C1 segment of cervical spinal cord (tissue), 14 donors: Measurements from ENCODE around the gene RNASEH1.

Source experiments
- DNase-seq, 14 donors: peaks; one replicate each; lab custom pipeline; 2025; lab: John Stamatoyannopoulos, UW

The RNASEH1 gene

GRCh38 chr2:3563521-3563976, 5.4 kb upstream of the RNASEH1 start:
- no peak for DNase-seq

- no peak for DNase-seq
These were observed 411 bp downstream of the RNASEH1 start for GRCh38 chr2:3557639-3558204.

- DNase-seq: no peak
These were observed 4.2 kb downstream of the RNASEH1 start for GRCh38 chr2:3553946-3554345.

- no peak for DNase-seq
These were observed 10.2 kb downstream of the RNASEH1 start for GRCh38 chr2:3547915-3548314.

GRCh38 chr2:3545788-3546478, 12.2 kb downstream of the RNASEH1 start:
- DNase-seq: no peak

- DNase-seq: no peak
These were observed 15.0 kb downstream of the RNASEH1 start for GRCh38 chr2:3543023-3543683.

- no peak for DNase-seq
These were observed 16.0 kb downstream of the RNASEH1 start for GRCh38 chr2:3542107-3542506.

- DNase-seq: no peak
These were observed 18.3 kb downstream of the RNASEH1 start for GRCh38 chr2:3539836-3540235.

GRCh38 chr2:3536682-3537632, 21.2 kb downstream of the RNASEH1 start:
- peak in 1 of 14 donors; percentile 10 for DNase-seq

GRCh38 chr2:3535794-3536681, 22.1 kb downstream of the RNASEH1 start:
- DNase-seq: peak in 1 of 14 donors; percentile 28

GRCh38 chr2:3535467-3535793, 22.7 kb downstream of the RNASEH1 start:
- DNase-seq: no peak

GRCh38 chr2:3534251-3534814, 23.8 kb downstream of the RNASEH1 start:
- no peak for DNase-seq

- DNase-seq: no peak
These were observed 24.3 kb downstream of the RNASEH1 start for GRCh38 chr2:3533836-3534235.

GRCh38 chr2:3532941-3533340, 25.2 kb downstream of the RNASEH1 start:
- no peak for DNase-seq

GRCh38 chr2:3529316-3530025, 28.7 kb downstream of the RNASEH1 start:
- DNase-seq: no peak

GRCh38 chr2:3527886-3528785, 30.0 kb downstream of the RNASEH1 start:
- DNase-seq: no peak

GRCh38 chr2:3526871-3527270, 31.3 kb downstream of the RNASEH1 start:
- DNase-seq: no peak

GRCh38 chr2:3523551-3524041, 34.5 kb downstream of the RNASEH1 start:
- DNase-seq: no peak
